Esophagus squamous epithelium (tissue), 4 donors: Measurements from ENCODE around the gene PTPN14.

Source experiments
- POLR2A ChIP-seq, 4 donors: fragments of 450-650 bp; IDR thresholded peaks; one replicate each; pipeline ENCODE4 v1.6.1; 2017; ENCODE audit warnings: antibody characterized with exemption in 4 of 4, mild to moderate bottlenecking in 4 of 4, moderate library complexity in 3 of 4
- TF ChIP-seq, protein P1 (sequence below), 6 experiments: fragments of 450-650 bp in 4 of 6; fragments of 200-600 bp in 2 of 6; sonication (generic) in 2 of 6; IDR thresholded peaks; one replicate each; pipeline ENCODE4 v1.5.1; 2016 to 2019; ENCODE audit warnings: antibody characterized with exemption in 6 of 6, mild to moderate bottlenecking in 4 of 6, moderate library complexity in 4 of 6

DNA sequence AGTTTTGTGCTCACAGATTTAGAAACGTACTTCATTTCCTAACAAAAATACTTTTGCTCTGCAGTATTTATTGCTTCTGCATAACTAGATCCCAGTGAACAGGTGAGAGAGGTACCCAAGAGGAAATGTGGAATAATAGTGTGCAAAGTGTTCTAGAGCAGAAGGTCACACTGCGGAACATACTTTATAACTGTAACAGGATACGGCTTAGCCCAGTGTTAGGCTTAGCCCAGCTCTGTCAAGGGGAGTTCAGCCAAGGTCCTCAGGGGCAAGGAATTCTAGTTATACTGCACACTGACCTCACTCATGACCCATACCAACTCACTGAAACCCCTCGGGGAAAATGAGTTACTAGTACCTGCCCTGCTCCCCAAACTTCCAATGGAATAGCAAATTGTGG is 55.3 kb downstream of the PTPN14 start:
- TF ChIP-seq, protein P1, sequence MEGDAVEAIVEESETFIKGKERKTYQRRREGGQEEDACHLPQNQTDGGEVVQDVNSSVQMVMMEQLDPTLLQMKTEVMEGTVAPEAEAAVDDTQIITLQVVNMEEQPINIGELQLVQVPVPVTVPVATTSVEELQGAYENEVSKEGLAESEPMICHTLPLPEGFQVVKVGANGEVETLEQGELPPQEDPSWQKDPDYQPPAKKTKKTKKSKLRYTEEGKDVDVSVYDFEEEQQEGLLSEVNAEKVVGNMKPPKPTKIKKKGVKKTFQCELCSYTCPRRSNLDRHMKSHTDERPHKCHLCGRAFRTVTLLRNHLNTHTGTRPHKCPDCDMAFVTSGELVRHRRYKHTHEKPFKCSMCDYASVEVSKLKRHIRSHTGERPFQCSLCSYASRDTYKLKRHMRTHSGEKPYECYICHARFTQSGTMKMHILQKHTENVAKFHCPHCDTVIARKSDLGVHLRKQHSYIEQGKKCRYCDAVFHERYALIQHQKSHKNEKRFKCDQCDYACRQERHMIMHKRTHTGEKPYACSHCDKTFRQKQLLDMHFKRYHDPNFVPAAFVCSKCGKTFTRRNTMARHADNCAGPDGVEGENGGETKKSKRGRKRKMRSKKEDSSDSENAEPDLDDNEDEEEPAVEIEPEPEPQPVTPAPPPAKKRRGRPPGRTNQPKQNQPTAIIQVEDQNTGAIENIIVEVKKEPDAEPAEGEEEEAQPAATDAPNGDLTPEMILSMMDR (IDR thresholded peaks at IDR 0.05), result no peak
- no peak for TF ChIP-seq POLR2A (IDR thresholded peaks at IDR 0.05)
